HG03354 (cell line): ENCODE data around the gene CDC42EP4.
"Not testable (repeated sequence)": the region's sequence is repeated elsewhere in the genome, so short reads cannot be mapped to it uniquely, and the experiment has no call there.

Experiments used
- ATAC-seq: cut with Tn5 transposase; IDR thresholded peaks from one replicate; pipeline ENCODE4 v1.9.1; 2021; ENCODE audit warnings: mild to moderate bottlenecking; ENCODE audit not compliant: unreplicated experiment, poor library complexity, severe bottlenecking

The CDC42EP4 gene

DNA sequence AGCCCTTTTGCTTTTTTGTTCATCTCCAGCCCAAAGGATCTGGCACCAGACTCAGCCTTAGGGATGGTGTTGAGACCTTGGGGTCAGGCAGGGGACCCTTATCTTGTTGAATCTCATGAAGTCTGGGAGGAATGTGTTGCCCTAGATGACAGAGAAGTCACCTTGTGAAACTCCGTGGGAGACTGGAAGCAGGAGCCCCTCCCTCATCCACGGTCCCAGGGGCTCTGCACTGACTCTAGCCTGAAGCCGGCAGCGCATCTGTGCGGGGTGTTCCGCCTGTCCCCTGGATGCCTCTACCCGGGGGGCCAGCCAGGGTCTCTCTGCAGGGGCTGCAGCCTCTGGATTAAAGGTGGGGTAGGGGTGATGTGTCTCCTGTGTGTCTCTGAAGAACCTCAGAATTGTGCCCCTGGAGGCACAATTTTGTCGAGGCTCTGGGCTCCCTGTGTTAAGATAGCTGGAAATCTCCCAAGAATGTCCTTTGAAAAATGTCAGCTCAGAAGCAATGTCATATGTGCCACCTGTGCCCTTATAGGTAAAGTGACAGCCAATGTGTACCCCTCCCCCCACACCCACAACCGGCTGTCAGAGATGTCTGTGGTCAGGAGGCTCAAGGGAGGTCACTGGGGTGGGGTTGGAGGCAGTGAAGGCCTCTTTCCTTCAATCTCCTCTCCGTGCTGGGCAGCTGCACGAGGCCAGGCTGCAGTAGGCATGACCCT is 32.1 kb upstream of the CDC42EP4 start:
- no peak for ATAC-seq

DNA sequence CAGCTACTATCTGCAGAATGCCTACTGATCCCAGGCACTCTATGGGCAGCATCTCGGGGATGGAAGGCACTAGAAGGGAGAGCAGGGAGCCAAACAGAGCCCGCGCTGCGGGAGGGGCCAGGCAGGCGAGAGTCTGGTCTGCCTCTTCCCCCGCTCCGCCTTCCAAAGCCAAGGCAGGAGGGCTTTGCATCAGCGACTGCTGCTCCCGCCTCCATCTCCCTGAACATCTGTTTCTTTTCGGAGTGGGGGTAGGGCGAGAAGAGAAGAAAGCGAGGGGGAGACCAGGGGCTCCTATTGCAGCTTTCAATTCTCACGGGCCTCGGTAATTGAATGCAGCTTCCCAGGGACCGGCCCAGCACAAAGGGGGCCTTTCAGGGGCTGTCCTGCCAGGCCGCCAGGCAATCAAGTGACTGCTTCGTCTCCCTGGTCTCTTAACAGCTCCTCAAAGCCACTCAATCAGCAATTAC is 31.4 kb upstream of the CDC42EP4 start:
- ATAC-seq: no peak

DNA sequence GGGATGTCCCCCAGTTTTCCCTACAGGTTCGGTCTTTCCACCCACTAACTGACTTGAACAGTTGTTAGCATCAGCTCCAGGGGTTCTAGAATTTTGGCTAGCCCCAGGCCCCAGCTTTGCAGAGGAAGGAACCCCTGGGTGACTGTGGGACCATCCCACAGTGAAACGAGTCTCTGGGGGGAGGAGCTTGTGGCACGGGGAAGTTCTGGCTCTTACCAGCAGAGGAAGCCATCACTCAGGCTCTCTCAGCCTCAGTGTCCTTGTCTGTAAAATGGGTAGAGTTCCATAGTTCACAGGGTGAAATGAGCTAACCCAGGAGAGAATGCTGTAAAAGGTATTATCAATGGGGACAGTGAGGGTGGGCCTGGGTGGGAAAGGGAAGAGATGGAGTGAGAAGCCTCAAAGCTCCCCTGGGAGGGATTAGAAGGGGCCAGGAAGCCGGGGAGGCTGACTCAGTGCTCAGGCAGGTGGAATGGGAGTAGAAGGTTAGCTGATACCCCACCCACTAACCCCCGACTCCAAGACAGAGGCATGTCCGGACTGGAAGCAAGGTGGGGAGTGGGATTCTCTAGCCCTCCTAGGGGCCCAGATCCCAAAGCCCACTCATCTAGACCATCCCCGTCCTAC is 30.9 kb upstream of the CDC42EP4 start:
- ATAC-seq: no peak

DNA sequence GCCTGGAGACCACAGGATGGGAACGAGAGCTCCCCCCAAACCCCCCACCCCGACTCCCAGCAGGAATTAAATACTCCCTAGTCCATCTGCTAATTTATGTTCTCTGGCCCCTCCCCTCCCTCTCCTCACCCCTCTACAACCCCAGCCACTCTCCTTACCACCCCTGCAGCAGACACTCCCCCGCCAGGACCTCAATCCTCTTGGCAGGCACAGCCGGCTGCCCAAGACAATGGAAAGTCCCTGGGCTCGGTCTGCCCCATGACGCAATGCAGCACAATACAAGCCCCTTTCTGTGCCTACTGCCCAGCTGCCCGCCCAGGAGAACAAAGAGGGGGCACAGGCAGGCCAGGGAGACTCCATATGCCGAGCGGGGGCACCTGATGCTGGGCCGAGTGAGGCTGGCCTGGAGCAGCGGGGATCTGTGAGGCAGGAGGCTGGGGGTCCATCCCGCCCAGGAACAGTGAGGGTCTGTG is 30.3 kb upstream of the CDC42EP4 start:
- no peak for ATAC-seq

DNA sequence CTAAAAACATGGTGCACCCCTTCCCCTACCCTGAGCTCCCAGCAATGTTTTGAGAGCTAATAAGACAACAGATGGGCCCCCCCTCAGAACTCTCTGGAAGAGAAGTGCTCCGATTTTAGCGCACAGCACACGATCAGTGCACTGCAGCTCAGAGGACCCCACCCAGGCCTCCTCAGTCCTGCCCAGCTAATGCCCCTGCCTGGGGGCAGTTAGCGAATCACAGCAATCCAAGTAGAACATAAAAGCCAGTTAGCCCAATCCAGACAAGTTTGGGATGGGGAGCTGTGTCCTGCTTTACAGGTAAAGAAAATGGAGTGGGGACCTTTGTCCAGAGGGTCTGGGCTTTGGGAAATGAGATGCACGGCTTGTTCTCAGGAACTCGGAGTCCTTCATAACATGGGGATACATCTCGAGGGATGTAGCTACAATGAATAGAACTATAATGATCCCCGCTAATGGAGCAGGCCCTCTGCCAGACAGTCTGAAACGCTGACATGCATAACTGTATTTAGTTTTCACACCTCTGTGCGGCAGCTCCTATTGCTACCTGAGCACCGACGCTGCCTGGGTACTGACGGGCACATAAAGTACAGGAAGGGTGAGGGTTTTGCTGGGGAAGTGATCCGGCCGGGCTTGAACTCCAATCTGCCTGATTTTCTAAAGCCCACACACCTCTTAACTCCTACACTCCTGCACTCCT is 29.7 kb upstream of the CDC42EP4 start:
- ATAC-seq: no peak

DNA sequence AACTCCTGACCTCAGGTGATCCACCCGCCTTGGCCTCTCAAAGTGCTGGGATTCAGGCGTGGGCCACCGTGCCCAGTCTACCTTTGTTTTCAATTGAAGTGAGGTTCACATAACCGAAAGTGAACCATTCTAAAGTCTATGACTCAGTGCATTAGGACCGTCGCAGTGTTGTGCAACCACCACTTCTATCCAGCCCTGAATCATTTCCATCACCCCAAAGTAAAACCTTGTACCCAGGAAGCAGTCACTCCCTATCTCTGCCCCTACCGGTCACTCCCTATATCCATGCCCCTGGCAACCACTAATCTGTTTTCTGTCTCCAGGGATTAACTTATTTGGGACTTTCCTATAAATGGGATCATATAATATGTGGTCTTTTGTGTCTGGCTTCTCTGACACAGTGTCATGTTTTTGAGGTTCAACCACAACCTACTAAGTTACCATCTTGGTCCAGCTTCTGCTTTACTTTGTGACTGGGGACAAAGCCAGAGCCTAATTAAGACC is 28.3 kb upstream of the CDC42EP4 start:
- ATAC-seq: no peak

DNA sequence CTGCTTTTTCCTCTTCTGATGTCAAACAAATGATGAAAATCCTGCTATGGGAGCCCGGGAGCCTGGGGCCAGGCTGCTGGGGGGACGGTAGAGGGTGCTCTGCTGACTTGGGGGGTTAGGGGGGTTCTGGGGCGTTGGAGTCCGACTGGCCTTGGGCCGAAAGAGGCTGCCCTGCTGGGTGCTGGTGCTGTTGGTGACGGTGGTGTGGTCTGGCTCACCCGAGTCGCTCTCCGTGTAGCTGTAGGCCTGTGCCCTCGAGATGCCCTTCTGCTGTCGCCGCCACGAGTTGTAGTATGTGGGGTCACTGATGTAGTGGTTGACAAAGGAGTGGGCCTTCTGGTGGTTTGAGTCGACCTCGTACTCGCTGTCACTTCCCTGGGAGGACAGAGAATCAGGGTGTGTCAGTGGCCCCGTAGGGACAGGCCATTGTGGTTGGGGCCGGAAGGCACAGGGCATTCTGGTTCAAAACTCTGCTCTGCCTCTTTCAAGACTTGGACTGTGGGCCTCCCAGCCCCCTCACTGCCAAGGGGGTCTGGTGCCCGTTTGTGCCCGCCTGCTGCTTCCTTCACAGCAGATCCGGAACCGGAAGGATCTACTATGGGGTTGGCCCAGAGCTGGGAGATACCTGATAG is 26.9 kb upstream of the CDC42EP4 start:
- no peak for ATAC-seq

DNA sequence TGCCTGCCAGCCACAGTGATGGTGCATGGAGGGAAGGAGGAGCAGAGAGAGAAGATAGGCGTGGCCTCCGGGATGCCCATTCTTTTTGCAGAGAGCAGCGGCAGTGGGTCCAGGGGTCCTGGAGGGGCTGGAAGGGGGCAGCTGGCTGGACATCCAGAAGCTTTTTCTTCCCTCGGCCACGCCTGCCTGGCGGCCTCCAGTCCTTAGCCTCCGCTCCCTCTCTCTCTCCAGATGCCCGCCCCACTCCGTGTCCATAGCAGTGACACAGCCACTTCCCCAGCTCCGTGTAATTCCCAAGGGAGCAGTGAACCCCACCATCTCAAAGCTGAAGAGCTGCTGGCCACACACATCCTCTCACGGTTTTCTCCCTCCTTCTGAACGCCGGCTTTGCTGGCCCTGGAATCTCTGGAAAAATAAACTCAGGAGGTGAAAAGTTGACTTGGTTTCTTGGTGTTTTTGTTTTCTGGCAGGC is 26.3 kb upstream of the CDC42EP4 start:
- no peak for ATAC-seq

DNA sequence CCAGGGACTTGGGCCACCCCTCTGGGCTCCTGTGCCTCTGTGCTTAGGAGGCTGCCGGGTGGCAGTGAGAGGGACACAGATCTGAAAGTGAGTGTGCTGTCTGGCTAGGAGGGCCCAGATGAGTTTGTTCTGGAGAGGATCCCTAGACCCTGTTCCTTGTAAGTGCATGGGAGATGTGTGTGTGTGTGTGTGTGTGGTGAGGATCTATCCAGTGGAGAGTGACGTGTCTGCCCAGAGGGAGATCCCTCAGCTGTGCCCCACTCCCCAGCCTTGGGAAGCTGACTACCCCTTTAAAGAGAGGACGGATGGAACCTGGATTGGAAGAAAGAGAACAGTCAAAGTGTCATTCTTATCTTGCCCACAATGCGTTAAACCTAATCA is 25.5 kb upstream of the CDC42EP4 start:
- no peak for ATAC-seq

DNA sequence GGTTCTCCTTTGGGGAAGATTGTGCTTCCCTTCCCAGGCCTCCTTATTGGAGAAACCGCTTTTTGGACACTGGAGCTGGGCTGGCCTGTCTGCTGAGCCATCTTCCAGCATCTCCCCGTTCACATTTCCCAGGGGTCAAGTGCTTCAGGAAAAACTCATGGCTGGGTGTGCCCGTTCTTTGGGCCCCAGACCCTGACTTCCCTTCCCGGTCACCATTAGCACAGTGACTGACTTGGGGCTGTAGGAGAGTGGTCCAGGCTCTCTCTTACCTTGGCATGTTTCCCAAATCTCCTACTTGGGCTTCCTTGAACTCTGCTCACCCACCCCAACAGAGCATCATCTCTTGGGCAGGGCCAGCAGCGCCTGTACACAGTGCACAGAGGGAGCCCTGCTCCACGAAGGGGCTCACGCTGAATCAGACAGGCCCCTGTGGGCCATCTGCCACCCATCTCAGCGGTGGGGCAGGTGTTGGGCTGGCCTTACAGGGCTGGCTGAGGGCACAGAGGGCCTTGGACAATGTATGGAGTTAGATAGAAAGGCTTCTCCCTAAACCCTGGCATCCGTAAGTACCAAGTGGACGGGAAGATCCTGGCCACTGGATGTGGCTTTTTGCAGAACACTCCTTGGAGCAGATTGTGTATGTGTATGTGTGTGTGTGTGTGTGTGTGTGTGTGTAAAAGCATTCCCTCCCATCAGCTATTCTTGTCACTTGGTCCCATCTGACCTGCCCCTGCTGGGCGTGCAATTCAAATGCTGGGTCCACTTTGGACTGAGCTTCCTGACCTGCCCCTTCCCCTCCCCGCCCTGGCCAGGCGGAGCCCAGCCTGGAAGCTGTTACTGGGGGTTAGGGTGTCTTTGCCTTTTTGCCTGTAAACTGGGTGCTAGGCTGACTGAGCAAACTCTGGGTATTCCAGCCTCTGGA is 24.9 kb upstream of the CDC42EP4 start:
- no peak for ATAC-seq

DNA sequence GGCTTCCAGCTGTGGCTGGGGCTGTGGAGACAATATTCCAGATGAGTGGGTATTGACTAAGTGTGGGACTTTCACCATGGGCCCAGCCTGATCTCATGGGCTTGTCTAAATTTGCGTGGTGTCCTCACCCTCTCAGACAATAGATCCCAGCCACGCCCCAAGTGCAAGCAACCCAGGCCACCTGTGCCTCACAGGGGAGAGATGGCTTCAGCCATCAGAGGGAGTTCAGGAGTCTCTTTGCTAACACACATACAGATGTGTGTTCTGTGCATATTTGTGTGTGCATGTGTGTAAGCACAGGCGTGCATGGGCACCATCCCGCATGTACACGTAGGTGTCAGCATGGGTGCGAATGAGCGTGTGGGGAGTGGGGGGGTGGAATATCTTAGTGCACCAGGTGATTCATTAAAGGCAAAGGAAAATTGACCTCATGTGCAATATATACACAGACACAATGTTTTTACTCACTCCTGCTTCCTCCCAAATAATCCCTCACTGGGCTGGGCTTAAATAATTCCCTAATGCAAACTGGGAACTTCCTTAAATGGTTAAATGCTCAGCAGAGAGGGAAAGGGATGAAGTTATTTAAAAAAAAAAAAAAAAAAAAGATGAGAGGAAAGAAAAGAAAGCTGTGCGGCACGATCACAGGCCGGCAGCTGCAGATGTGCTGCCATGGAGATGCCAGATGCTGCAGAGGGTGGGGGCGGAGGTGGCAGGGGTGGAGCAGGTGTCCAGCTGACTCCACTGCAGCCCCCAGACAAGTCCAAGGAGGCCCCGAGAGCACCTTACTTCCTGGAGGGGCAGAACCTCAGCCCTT is 24.0 kb upstream of the CDC42EP4 start:
- ATAC-seq: no peak

DNA sequence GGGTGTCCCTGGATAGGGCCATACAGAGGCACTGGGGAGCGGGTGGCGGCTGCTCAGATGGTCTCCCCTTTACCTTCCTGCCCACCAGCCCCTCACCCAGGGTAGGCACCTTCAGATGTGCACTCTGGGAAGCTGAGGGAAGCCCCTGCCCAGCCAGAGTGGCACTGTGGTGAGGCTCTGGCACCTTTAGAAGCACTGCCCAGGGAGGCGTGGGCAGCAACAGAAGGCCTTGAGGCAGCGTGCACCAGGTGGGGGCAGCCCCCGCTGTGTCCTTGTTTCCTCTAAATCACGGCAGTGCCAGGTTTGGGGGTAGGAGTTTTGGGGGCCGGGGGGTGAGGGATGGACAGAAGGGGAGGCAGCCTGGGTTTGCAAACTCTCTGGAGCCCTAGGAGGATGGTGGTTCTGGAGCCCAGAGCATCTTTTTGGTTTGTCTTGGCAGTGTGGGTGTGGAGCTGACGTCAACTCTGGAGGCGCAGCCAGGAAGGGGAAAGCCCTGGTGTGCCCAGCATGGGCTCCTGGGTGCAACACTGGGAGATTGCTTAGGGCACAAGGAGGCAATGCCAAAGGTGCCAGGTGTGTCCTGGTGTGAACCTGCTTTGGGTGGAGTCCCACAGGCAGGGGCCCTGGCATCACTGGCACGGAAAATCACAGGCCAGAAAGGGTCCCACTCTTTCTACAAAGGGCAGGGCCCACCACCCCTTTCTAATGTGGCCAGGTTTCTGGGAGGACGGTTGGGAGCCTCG is 23.1 kb upstream of the CDC42EP4 start:
- no peak for ATAC-seq

DNA sequence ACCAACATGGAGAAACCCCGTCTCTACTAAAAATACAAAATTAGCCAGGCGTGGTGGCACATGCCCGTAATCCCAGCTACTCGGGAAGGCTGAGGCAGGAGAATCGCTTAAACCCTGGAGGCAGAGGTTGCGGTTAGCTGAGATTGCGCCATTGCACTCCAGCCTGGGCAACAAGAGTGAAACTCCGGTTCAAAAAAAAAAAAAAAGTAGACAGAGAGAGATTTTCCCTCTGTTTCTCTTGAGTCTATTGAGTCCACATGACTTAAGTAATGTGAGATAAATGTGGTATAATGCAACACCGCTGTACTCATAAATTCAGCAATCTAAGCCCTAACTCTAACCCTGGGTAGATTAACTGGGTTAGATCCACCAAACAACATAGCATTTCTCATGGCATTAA is 21.6 kb upstream of the CDC42EP4 start:
- not testable (repeated sequence) for ATAC-seq

DNA sequence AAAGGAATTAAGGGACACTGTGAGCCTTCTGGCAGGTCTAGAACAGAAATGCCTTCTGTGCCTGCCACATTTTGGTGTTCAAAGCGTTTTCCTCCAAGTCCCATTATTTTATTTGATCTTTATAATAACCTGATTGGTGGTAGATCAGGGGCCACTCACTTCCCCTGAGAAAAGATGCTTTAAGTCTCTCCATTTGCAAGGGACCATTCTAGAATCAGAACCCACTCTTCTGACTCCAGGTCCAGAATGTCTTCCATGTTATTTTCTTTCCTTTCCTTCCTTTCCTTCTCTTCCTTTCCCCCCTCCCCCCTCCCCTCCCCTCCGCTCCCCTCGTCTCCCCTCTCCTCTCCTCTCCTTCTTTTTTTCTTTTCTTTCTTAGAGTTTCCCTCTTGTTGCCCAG is 19.3 kb upstream of the CDC42EP4 start:
- ATAC-seq: no peak

DNA sequence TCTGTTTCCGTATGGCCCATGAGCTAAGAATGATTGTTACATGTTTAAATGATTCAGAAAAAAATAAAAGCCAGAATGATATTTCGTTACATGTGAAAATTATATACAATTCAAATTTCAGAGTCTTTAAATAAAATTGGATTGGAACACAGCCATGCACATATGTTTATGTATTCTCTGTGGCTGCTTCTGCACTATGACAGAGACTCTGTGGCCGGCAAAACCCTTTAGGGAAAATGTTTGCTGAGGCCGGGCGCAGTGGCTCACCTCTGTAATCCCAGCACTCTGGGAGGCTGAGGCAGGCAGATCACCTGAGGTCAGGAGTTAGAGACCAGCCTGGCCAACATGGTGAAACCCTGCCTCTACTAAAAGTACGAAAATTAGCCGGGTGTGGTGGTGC is 15.9 kb upstream of the CDC42EP4 start:
- no peak for ATAC-seq

DNA sequence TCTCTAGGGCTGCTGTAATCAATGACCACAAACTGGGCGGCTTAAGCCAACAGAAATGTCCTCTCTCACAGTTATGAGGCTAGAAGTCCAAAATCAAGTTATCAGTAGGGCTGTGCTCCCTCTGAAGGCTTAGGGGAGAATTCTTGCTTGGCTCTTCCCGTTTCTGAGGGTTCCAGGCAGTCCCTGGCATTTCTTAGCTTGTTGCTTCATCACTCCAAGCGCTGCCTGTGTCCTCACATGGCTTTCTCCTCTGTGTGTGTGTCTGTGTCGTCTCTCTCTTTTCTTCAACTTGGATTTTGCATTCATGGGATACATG is 13.7 kb upstream of the CDC42EP4 start:
- no peak for ATAC-seq

DNA sequence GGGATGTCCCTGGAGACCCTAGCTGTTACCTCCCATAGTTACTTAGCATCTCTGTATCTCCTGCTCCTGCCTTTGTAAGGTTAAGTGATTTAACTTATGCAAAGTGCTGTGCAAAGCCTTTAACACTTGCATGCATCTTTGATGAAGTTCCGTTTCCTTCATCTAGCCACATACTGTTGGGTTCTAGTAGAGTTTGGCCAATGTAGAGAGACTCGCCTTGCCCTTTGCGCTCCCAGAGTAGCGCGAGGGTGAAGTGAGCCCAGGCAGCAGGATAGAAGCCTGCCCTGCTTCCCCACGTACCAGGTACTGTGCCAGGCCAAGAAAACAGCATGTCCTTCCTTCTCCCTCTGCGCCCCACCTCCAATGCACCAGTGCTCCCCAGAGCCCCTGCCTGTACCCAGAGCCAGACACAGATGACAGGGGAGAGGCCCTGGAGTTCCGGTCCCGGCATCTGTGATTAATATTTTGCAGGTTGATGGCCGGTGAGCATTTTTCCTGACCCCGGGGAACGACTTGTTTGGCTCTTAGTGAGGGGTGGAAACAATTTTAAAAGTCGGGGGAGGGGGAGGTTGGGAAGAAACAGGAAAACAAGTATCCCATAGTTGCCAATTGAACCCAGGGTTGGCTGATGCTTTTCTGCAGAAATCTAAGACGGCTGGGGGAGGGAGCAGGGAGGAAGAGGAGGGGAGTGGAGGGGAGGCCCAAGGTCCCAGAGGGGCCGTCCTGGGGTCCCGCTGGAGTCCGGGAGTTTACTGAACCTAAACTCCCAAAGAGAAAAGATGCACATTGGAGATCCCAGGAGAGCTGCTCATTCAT is 13.1 kb upstream of the CDC42EP4 start:
- no peak for ATAC-seq
